ENCODE measurements around the gene MGAT1.

DNA sequence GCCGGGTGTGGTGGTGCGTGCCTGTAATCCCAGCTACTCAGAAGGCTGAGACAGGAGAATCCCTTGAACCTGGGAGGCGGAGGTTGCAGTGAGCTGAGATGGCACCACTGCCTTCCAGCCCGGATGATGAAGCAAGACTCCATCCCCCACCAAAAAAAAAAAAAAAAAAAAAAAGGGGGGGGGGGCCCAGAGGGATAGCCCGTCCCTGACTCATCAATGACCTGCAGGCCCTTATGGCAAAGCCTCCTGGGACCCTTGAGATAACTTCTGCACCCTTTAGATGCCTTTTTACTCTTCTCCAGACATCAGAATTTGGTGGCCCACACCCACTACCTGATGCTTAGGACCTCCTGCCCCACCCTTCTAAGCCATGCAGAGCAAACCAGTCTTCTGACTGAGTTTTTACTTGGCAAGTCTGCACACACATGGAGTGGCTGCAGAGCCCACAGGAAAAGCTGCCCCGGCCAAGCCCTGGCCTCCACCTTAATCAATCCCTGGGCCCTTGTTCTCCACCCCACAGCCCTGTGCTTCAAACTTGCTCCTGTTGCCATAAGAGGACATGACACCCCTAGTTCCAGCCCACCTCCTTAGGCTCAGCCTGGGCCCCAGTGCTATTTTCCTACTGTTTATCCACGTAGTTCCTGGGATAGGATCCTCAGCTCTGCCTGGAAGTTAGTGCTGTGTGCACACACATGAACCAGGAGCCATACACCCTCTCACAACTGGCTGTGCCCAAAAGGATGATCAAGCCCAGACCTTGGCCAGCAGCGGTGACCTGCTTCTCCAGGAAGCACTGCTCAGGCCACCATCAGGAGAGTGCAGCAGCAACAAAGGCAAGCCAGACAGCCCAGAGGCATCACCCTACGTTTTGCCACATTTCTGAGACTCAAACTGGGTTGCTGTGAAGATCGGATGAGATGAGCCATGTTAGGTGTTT lies 5.1 kb downstream of the MGAT1 start:
- TF ChIP-seq, protein P1, sequence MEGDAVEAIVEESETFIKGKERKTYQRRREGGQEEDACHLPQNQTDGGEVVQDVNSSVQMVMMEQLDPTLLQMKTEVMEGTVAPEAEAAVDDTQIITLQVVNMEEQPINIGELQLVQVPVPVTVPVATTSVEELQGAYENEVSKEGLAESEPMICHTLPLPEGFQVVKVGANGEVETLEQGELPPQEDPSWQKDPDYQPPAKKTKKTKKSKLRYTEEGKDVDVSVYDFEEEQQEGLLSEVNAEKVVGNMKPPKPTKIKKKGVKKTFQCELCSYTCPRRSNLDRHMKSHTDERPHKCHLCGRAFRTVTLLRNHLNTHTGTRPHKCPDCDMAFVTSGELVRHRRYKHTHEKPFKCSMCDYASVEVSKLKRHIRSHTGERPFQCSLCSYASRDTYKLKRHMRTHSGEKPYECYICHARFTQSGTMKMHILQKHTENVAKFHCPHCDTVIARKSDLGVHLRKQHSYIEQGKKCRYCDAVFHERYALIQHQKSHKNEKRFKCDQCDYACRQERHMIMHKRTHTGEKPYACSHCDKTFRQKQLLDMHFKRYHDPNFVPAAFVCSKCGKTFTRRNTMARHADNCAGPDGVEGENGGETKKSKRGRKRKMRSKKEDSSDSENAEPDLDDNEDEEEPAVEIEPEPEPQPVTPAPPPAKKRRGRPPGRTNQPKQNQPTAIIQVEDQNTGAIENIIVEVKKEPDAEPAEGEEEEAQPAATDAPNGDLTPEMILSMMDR (conservative IDR thresholded peaks at IDR 0.05 in 1 of 2, IDR thresholded peaks at IDR 0.05 in 1 of 2; ENCODE audit: extremely low read depth in 1 of 2, insufficient read depth in 1 of 2, low read depth in 1 of 2, low read length in 2 of 2), result no peak
- TF ChIP-seq EZH2 (IDR thresholded peaks at IDR 0.05; ENCODE audit: borderline replicate concordance, low read length), result no peak

All from mammary epithelial cell (primary cell).